ENCODE data around the gene PGS1.

The PGS1 gene

GRCh38 chr17:78343187-78343542, 35.3 kb upstream of the PGS1 start:
- Mint-ChIP-seq H3K27ac (peak overlapping the region; percentile 83), H3K27me3 (no peaks in the 10 kb centered on the region), H3K4me1 (ENCODE audit: low read depth) (peaks cover 61% of the 10 kb centered on the region), H3K36me3 (ENCODE audit: low read depth) (no peaks in the 10 kb centered on the region), H3K9me3 (no peaks in the 10 kb centered on the region), H3K4me3 (peak overlapping the region; percentile 54)

DNA sequence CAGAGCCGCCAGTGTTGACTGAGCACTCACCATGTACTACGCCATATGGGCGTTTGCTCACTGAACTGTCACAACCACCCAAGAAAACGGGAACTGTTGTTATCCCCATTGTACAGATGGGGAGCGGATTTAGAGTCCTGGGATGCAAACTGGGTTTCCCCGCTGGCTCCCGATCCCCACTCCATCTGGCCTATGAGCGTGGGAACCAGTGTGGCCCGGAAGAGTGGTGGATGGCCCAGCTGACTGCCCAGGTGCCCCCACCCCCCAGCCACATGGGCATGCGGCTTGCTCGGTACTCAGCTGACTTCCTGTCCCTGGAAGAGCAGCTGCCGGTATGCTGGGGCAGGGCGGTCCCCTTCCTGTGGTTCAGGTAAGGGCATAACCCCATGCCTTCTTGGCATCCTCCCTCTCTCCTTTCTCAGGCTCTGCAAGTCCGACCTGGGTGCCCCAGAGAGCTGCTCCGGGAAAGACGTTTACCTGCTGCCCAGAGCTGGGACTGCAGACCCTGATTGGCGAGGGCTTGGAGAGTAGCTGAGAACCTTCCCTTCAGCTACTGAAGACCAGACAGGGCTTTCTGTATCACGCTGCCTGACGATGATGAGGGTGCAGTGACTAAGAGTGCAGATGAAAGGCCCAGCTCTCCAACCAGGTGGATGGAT, 34.8 kb upstream of the PGS1 start:
- H3K4me3 Mint-ChIP-seq, result peak overlapping the region; percentile 54
- H3K4me1 Mint-ChIP-seq (ENCODE audit: low read depth), result peaks cover 65% of the 10 kb centered on the region
- H3K9me3 Mint-ChIP-seq, result no peaks in the 10 kb centered on the region
- no peaks in the 10 kb centered on the region for H3K36me3 Mint-ChIP-seq (ENCODE audit: low read depth)
- no peaks in the 10 kb centered on the region for H3K27me3 Mint-ChIP-seq
- peak overlapping the region; percentile 83 for H3K27ac Mint-ChIP-seq

- H3K9me3 Mint-ChIP-seq, result no peaks in the 10 kb centered on the region
- H3K27me3 Mint-ChIP-seq, result no peaks in the 10 kb centered on the region
- H3K27ac Mint-ChIP-seq, result no peak overlapping the region
- peaks cover 63% of the 10 kb centered on the region for H3K4me1 Mint-ChIP-seq (ENCODE audit: low read depth)
- no peak overlapping the region for H3K4me3 Mint-ChIP-seq
- no peaks in the 10 kb centered on the region for H3K36me3 Mint-ChIP-seq (ENCODE audit: low read depth)
Observed at GRCh38 chr17:78344666-78345065, 33.8 kb upstream of the PGS1 start.

GRCh38 chr17:78345172-78345571, 33.3 kb upstream of the PGS1 start:
- H3K4me3 Mint-ChIP-seq, result no peak overlapping the region
- no peaks in the 10 kb centered on the region for H3K9me3 Mint-ChIP-seq
- H3K27ac Mint-ChIP-seq, result no peak overlapping the region
- peaks cover 62% of the 10 kb centered on the region for H3K4me1 Mint-ChIP-seq (ENCODE audit: low read depth)
- no peaks in the 10 kb centered on the region for H3K36me3 Mint-ChIP-seq (ENCODE audit: low read depth)
- no peaks in the 10 kb centered on the region for H3K27me3 Mint-ChIP-seq

GRCh38 chr17:78345791-78346494, 32.5 kb upstream of the PGS1 start:
- H3K9me3 Mint-ChIP-seq, result no peaks in the 10 kb centered on the region
- H3K4me3 Mint-ChIP-seq, result no peak overlapping the region
- H3K36me3 Mint-ChIP-seq (ENCODE audit: low read depth), result no peaks in the 10 kb centered on the region
- H3K27ac Mint-ChIP-seq, result no peak overlapping the region
- no peaks in the 10 kb centered on the region for H3K27me3 Mint-ChIP-seq
- peaks cover 62% of the 10 kb centered on the region for H3K4me1 Mint-ChIP-seq (ENCODE audit: low read depth)

- Mint-ChIP-seq H3K4me3 (no peak overlapping the region), H3K9me3 (no peaks in the 10 kb centered on the region), H3K27me3 (no peaks in the 10 kb centered on the region), H3K36me3 (ENCODE audit: low read depth) (no peaks in the 10 kb centered on the region), H3K27ac (no peak overlapping the region), H3K4me1 (ENCODE audit: low read depth) (peaks cover 61% of the 10 kb centered on the region)
Observed at GRCh38 chr17:78346605-78347250, 31.7 kb upstream of the PGS1 start.

DNA sequence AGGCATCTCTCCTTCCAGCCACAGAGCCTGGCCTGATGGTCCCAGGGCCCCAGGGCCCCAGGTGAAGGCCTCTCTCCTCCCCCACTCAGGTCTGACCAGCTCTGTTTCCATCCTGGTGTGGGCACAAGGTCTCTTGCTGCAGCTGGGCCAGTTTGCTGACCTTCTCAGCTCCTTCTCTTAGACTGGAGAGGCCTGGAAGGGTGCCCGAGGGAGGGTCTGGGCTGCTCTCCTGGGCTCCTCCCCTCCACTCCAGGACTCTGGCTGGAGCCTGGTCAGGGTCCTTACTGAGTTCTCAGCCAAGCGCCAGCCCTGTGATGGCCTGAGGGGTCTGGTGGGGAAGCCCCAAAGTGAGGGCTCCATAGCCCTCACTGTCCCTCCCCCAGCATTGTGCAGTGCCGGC, 31.0 kb upstream of the PGS1 start:
- H3K9me3 Mint-ChIP-seq, result no peaks in the 10 kb centered on the region
- H3K4me3 Mint-ChIP-seq, result no peak overlapping the region
- H3K27me3 Mint-ChIP-seq, result no peaks in the 10 kb centered on the region
- no peak overlapping the region for H3K27ac Mint-ChIP-seq
- H3K4me1 Mint-ChIP-seq (ENCODE audit: low read depth), result peaks cover 64% of the 10 kb centered on the region
- no peaks in the 10 kb centered on the region for H3K36me3 Mint-ChIP-seq (ENCODE audit: low read depth)

DNA sequence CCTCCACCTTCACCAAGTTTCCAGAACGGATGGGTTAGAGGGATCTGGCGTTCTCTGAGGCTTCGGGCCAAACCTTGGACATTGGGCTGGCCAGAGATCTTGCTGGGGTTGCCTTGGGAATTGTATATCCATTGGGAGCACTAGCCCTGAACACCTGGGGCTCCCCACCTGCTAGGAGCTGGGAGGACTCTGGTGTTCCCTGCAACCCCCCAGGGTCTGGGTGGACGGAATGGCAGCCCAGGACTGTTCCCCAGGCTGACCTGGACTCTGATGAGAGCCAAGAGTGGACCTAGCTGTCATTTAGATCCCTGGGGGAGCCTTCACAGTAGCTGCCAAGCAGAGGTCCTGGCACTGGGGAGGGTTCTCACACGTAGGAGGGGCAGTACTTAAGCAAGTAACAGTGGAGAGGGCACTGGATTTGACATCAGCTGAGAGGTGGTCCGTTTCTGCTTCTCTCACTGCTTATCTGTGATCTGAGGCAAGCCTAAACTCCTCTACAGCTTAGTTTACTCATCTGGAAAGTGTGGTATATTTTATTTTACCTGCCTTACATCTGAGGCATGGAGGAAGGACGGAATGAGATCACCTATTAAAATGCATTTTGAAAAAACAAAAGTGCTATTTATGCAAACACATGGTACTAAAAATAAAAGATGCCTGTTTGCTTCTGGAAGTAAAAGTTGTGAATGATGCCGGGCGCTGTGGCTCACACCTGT, 30.2 kb upstream of the PGS1 start:
- Mint-ChIP-seq H3K27ac (peak overlapping the region; percentile 45), H3K4me3 (no peak overlapping the region), H3K4me1 (ENCODE audit: low read depth) (peaks cover 59% of the 10 kb centered on the region)

GRCh38 chr17:78349891-78350642, 28.4 kb upstream of the PGS1 start:
- H3K4me3 Mint-ChIP-seq, result no peak overlapping the region
- no peaks in the 10 kb centered on the region for H3K9me3 Mint-ChIP-seq
- H3K27ac Mint-ChIP-seq, result peak overlapping the region; percentile 28
- H3K36me3 Mint-ChIP-seq (ENCODE audit: low read depth), result no peaks in the 10 kb centered on the region
- peaks cover 64% of the 10 kb centered on the region for H3K4me1 Mint-ChIP-seq (ENCODE audit: low read depth)
- no peaks in the 10 kb centered on the region for H3K27me3 Mint-ChIP-seq

More for the DNA sequence above, 30.2 kb upstream of the PGS1 start:
- Mint-ChIP-seq H3K9me3 (no peaks in the 10 kb centered on the region), H3K36me3 (ENCODE audit: low read depth) (no peaks in the 10 kb centered on the region), H3K27me3 (no peaks in the 10 kb centered on the region)

- H3K4me3 Mint-ChIP-seq, result no peak overlapping the region
- no peaks in the 10 kb centered on the region for H3K36me3 Mint-ChIP-seq (ENCODE audit: low read depth)
- no peaks in the 10 kb centered on the region for H3K9me3 Mint-ChIP-seq
- H3K27me3 Mint-ChIP-seq, result no peaks in the 10 kb centered on the region
- peaks cover 71% of the 10 kb centered on the region for H3K4me1 Mint-ChIP-seq (ENCODE audit: low read depth)
- H3K27ac Mint-ChIP-seq, result no peak overlapping the region
Observed at GRCh38 chr17:78351449-78352006, 26.9 kb upstream of the PGS1 start.

- peak overlapping the region; percentile 7 for H3K4me3 Mint-ChIP-seq
- peak overlapping the region; percentile 61 for H3K27ac Mint-ChIP-seq
- H3K4me1 Mint-ChIP-seq (ENCODE audit: low read depth), result peaks cover 70% of the 10 kb centered on the region
- H3K36me3 Mint-ChIP-seq (ENCODE audit: low read depth), result peaks cover 23% of the 10 kb centered on the region
- H3K27me3 Mint-ChIP-seq, result no peaks in the 10 kb centered on the region
- no peaks in the 10 kb centered on the region for H3K9me3 Mint-ChIP-seq
Observed at GRCh38 chr17:78353834-78354233, 24.6 kb upstream of the PGS1 start.

DNA sequence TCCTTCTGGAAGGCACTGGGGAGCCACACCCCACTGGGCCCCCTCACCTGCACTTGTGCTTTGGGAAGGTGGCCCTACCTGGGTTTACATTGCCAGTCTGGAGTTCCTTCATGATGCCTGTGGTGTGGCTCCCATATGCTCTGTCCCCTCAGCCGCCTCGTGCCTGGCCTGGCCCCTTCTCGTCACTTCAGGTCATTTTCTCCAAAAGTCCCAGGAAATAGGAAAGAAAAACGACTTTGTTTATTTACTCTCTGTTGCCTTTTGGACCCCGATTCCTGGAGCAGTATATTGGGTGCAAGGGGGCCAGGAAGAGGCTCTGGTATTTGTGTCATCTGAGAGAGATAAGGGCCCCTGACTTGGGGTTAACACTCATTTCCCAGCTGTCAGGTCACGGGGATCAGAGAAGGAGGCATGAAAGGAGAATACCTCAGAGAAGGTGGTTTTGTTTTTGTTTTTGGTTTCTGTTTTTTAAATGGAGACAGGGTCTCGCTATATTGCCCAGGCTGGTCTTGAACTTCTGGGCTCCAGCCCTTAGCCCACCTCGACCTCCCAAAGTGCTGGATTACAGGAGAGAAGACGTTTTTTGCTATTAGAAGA, 23.3 kb upstream of the PGS1 start:
- Mint-ChIP-seq H3K36me3 (ENCODE audit: low read depth) (peaks cover 23% of the 10 kb centered on the region), H3K9me3 (no peaks in the 10 kb centered on the region), H3K27me3 (no peaks in the 10 kb centered on the region), H3K27ac (peak overlapping the region; percentile 88), H3K4me3 (peak overlapping the region; percentile 90), H3K4me1 (ENCODE audit: low read depth) (peaks cover 63% of the 10 kb centered on the region)

DNA sequence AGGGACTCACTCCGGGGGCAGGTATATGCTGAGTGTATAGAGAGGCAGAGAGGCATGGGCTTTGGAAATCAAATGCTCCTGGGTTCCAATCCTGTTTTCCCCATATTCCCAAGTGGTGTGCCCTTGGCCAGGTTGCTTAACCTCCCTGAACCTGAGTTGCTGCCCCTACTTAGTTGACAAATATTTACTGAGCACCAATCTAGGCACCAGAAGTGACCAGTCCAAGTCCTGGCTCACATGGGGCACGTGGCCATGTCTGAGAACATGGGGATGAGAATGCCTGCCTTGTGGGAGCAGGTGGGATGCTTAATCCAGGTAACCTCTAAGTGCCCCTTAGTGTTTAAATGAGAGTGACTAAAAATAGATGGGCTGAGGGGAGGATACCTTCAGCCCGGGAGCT, 22.7 kb upstream of the PGS1 start:
- H3K4me1 Mint-ChIP-seq (ENCODE audit: low read depth), result peaks cover 59% of the 10 kb centered on the region
- H3K27ac Mint-ChIP-seq, result peak overlapping the region; percentile 88
- H3K4me3 Mint-ChIP-seq, result peak overlapping the region; percentile 90
- no peaks in the 10 kb centered on the region for H3K9me3 Mint-ChIP-seq
- H3K27me3 Mint-ChIP-seq, result no peaks in the 10 kb centered on the region
- peaks cover 23% of the 10 kb centered on the region for H3K36me3 Mint-ChIP-seq (ENCODE audit: low read depth)

Measured in stimulated activated naive CD8-positive, alpha-beta T cell treated with anti-CD3 and anti-CD28 coated beads, Interleukin-15, Interleukin-2, amounts not matched to agents 100 ng/mL and 50 ng/mL, for 24 hours (primary cell).